ENCODE data around the gene KDELR1.
A peak's percentile ranks its signal among the peaks of the same experiment; 100 is the strongest.

- TF ChIP-seq CTCF (IDR thresholded peaks at IDR 0.05; ENCODE audit: extremely low read depth in 1 of 2, insufficient read depth in 1 of 2, low read depth in 1 of 2, low read length in 2 of 2): no peak
- TF ChIP-seq EZH2 (IDR thresholded peaks at IDR 0.05; ENCODE audit: borderline replicate concordance, low read depth, low read length, severe bottlenecking): peak; percentile 80
- TF ChIP-seq POLR2A (IDR thresholded peaks at IDR 0.05; ENCODE audit: low read depth, low read length): no peak
- TF ChIP-seq POLR2AphosphoS5 (IDR thresholded peaks at IDR 0.05; ENCODE audit: insufficient read depth, low read depth, low read length): no peak
- TF ChIP-seq GATA2 (IDR thresholded peaks at IDR 0.05; ENCODE audit: insufficient read depth, insufficient read length, low read depth, low read length): no peak
- TF ChIP-seq MAX (IDR thresholded peaks at IDR 0.05; ENCODE audit: insufficient read depth, insufficient read length): no peak
- no peak for TF ChIP-seq MYC (IDR thresholded peaks at IDR 0.05; ENCODE audit: low read depth, low read length)
- no peak for TF ChIP-seq JUN (IDR thresholded peaks at IDR 0.05; ENCODE audit: borderline replicate concordance, insufficient read depth, insufficient read length, low read depth)
- no peak for TF ChIP-seq FOS (IDR thresholded peaks at IDR 0.05; ENCODE audit: borderline replicate concordance, insufficient read depth, low read length)
These were observed 3.2 kb upstream of the KDELR1 start for GRCh38 chr19:48394331-48395169.
